ENCODE measurements around the gene MSI2.

Gene MSI2

DNA sequence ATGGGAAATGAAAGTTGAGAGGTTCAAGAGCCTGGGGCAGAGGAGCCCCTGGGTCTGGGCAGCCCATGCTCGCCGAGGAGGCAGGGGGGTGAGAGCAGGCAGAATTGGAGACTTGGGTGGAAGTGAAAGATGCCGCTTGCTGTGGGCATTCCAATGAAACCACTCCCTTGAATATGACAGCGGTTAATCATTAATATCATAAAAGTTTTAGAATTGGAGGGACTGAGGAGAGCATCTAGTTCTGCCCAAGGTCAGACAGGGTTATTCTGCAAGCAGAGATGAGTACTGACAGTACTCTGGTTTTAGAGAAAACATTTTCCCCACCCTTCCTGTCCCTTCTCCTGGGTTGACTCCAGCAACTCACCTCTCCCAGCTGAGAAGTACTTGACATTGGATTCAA lies 180.2 kb downstream of the MSI2 start:
- no peak for DNase-seq (ENCODE audit: low read depth, low spot score)

- DNase-seq (ENCODE audit: low read depth, low spot score): no peak
Measured at GRCh38 chr17:57438066-57438731, 181.9 kb downstream of the MSI2 start.

GRCh38 chr17:57439651-57440050 lies 183.3 kb downstream of the MSI2 start:
- no peak for DNase-seq (ENCODE audit: low read depth, low spot score)

- peak; percentile 64 for DNase-seq (ENCODE audit: low read depth, low spot score)
Measured at GRCh38 chr17:57440522-57441269, 184.4 kb downstream of the MSI2 start.

- no peak for DNase-seq (ENCODE audit: low read depth, low spot score)
Measured at GRCh38 chr17:57441270-57441600, 184.9 kb downstream of the MSI2 start.

- no peak for DNase-seq (ENCODE audit: low read depth, low spot score)
Measured at GRCh38 chr17:57442401-57442823, 186.1 kb downstream of the MSI2 start.

DNA sequence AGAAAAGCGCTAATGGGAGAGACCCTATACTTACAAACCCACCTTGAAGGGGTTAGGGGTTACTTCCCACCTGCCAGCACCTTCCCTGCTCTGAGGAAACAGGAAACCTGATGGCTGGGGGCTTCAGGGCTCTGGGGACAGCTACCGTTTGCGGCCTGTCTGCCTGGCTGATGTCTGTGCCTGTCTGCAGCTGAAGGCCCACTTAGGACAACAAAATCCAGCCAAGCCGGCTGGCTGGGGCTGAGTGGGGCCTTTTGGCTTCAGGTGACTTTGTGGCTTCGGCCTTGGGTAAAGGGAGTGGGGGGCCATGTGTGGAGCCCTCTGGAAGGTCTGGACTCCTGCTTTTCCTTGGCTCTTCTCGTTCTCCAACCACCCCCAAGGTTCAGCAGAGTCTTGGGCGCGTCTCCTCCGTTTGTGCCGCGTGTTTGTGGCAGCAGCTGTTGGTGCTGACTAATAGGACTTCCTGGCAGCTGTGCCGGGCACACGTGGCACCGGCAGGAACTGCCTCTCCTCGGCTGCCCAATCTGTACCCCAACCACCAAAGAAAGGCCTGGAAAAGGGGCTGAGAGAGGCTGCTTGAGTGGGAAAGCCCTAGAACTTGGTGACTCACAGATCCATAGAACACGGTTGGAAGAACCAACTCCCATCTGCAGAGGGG lies 186.7 kb downstream of the MSI2 start:
- DNase-seq (ENCODE audit: low read depth, low spot score): peak; percentile 17

DNA sequence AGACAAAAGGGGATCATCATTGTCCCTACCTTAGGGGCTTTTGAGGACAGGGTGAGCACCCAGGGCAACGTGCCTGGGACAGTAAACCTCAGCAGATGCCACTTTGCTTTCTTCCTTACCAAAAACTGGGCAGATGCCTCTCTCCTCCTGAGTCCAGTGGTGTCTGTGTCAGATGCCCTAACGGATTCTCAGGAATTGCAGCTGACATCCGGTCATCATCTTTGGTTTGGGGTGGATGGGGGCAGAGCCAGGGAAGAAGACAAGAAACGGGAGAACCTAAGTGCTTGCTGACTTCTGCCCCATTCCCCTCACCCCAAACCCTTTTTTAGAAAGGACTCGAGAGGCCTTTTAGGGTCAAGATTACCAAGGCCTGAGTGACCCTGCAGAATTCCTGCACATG lies 187.5 kb downstream of the MSI2 start:
- no peak for DNase-seq (ENCODE audit: low read depth, low spot score)

DNA sequence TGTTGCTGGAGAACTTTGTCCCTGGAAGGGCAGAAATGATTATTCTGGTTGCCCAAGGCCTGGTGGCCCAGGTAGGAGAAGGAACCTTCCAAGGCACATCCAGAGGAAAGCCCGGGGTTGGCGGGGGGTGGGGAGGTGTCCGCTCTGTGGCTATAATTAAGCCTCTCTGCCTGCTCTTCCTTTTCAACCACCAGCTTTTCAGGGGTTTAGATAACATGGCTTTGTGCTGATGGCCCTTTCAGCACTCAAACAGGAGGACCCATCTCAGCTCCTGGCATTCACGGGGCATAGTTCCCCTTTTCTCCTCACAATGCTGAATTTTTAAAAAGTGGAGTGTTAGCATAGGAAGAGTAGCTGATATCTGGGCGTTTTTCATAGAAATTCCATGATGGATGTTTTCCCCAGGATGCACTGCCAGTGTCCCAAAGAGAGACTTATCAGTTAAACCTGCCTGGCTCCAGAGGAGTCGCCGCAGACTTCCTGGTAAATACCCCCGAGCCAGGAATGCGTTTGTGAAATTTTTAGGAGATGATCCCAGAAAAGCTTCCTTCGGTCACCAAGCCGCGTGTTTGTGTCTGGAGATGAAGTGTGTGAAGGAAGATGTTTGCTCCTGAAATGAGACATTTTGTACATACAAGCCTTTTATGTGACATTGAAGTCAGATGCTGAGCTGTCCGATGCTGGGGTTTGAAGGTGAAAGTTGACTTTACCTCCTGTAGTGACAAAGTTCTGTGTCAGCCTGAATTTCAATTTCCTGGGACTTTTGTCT lies 188.5 kb downstream of the MSI2 start:
- DNase-seq (ENCODE audit: low read depth, low spot score): no peak

DNA sequence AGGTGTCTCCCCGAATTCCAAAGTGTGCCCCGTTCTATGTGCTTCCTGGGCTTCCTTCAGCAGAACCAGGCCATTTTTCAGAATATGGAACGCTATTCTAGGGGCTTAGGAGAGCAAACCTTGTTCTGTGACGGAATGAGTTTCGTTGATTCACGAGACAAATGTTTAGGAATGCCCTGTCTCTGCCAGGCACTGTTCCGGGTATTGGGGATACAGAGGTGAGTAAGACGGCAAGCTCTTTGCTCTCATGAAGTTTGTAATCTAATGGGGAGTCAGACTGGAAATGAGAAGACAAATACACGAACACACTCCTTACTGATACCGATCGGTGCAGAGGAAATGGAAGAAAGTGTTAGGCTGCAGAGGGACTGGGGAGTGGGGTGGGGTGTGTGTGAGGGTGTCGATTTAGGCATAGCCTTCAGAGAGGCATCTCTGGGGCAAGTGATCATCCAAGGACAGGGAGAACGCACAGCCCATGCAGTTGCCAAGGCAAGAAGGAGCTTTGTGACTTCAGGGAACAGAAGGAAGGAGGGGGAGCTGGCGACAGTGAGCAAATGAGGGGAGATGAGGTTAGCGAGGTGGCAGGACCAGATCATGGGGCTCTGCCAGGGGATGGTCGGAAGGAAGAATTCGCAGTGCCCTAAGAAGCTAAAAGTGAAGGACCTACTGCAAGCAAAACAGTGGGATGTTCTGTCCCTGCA lies 189.6 kb downstream of the MSI2 start:
- no peak for DNase-seq (ENCODE audit: low read depth, low spot score)

GRCh38 chr17:57447357-57447989 lies 191.2 kb downstream of the MSI2 start:
- DNase-seq (ENCODE audit: low read depth, low spot score): no peak

- no peak for DNase-seq (ENCODE audit: low read depth, low spot score)
Measured at GRCh38 chr17:57447990-57448758, 191.9 kb downstream of the MSI2 start.

DNA sequence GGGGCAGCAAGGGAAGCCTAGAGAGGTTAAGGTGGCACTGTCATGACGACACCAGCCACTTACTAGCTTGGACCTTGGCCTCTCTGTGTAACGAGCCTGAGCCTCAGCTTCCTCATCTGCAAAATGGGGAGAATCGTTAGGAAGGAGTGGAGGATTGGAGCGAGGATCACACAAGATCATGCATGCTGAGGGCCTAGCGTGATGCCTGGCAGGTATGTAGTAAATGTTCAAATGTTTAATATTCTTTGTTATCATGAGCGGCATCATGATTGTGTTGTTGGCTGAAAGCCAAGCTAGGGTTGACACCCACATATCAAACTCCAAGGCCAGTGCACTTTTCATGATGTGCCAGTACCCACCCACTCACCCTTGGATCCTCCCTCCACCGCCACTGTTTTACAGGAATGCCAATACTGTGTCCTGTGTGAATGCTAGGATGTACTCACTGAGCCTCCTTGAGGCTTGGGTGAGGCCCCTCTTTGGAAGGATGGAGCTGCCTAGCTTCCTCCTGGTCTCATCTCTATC lies 192.5 kb downstream of the MSI2 start:
- no peak for DNase-seq (ENCODE audit: low read depth, low spot score)

DNA sequence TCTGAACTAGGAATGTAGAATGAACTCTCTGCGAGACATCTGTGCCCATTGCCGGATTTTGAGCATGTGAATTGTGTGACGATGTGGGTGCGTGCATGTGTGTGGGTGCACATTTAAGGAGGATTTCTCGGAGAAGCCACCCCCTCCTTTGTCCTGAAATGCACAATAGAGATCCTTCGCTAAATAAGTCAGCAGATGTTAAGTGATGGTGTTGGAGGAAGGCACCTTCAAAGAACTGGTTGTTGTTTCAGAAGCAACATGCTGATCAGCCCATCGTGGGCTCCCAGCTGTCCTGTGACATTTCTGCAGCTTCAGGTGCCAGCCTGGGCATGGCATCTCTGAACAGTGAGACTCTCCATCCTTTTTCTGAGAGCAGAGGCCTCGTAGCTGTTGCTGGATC lies 194.9 kb downstream of the MSI2 start:
- no peak for DNase-seq (ENCODE audit: low read depth, low spot score)

DNA sequence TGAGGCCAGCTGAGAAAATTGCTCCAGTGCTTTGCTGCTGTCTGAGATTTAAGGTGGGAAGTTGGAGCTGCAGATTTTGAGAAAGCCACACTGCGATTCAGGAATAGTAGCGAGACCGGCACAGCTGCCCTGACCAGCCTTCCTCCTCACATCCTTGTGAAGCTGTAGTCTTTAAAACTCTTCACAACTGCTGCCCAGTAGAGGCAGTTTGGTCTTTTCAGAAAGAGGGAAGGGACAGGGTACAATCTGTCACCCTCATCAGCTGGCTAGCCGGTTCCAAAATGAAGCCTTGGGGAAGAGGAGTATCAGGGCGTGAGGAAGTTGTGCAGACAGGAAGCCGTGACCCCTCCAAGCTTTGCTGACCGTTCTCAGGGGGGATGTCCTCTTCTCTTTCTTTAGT lies 195.3 kb downstream of the MSI2 start:
- no peak for DNase-seq (ENCODE audit: low read depth, low spot score)

- no peak for DNase-seq (ENCODE audit: low read depth, low spot score)
Measured at GRCh38 chr17:57453841-57454425, 197.6 kb downstream of the MSI2 start.

- DNase-seq (ENCODE audit: low read depth, low spot score): no peak
Measured at GRCh38 chr17:57454729-57455062, 198.4 kb downstream of the MSI2 start.

- no peak for DNase-seq (ENCODE audit: low read depth, low spot score)
Measured at GRCh38 chr17:57455063-57455914, 199.0 kb downstream of the MSI2 start.

DNA sequence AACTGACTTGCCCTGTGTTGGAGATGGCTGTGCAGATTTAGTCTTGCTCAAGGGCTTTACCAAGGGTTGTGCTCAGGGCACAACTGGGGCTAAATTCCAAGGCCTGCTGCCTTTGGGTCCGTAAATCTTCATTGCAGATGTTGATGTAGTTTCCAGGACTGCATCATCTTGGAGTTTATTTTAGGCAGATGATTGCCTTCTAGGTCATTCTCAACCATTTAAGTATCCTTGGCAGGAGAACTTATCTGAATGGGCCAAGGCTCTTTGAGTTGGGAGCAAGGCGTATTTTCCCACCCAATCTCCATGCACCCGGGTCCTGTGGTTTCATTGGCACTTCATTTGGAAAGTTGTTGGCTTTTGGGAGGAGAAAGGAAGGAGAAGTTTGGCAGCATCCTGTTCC lies 200.3 kb downstream of the MSI2 start:
- DNase-seq (ENCODE audit: low read depth, low spot score): no peak
